ENCODE measurements around the gene SIGLEC9.

SIGLEC9 gene

GRCh38 chr19:51173681-51174080, 49.0 kb downstream of the SIGLEC9 start:
- DNase-seq (ENCODE audit: low read depth in 2 of 3, low spot score in 1 of 3), result no peak

GRCh38 chr19:51179256-51179655, 54.5 kb downstream of the SIGLEC9 start:
- DNase-seq (ENCODE audit: low read depth in 2 of 3, low spot score in 1 of 3), result no peak
